K562 (cell line): ENCODE results near the gene TAS2R14. TPM values are rescaled to one million over a fixed set of nuclear protein-coding genes. Genes with fewer than 3 reads are reported as not detected.

Experiments
- ATAC-seq: fragments of 200-7000 bp; cut with Tn5 transposase; 3 replicates; pipeline ENCODE4 v1.9.1; 2020; ENCODE audit warnings: moderate library complexity
- BruUV-seq: library from RNA; stranded (reverse); fragments of 400-500 nt; replicated peaks from 2 replicates; lab custom pipeline; 2021; lab: Mats Ljungman, UMichigan
- CTCF ChIA-PET: fragments of 300-600 bp; formaldehyde crosslinking; extraction: SDS; loops from one replicate; lab custom pipeline; 2021; ENCODE audit warnings: low intra/inter-chr PET ratio; lab: Yijun Ruan, JAX
- POLR2A ChIA-PET: fragments of 300-600, 350-650 bp; sonication (Branson Sonifier 250); formaldehyde crosslinking; extraction: SDS; loops from one replicate; lab custom pipeline; 2021; ENCODE audit warnings: antibody characterized with exemption, inconsistent platforms; lab: Yijun Ruan, JAX
- DNase-seq, 4 experiments: peaks; one replicate each; pipeline versions ENCODE4 v3.0.0 to v3.0.0-alpha.2; 2011 to 2018; ENCODE audit warnings: low spot score in 3 of 4, mixed read lengths in 3 of 4; ENCODE audit errors: extremely low read depth in 1 of 4
- FAIRE-seq: peaks from 2 replicates; lab custom pipeline; 2011; peaks lifted over from hg19 to GRCh38; lab: Jason Lieb, UNC
- H2AFZ ChIP-seq: 2 replicates; pipeline ENCODE4 v1.6.0; 2011; ENCODE audit warnings: low read depth, low read length, control low read depth, inconsistent platforms
- H3K27ac ChIP-seq: fragments of 200-600 bp; 3 replicates; pipeline ENCODE4 v1.8.0; 2011; ENCODE audit warnings: low read depth, mild to moderate bottlenecking, control low read depth, inconsistent platforms, low read length, moderate library complexity, mixed read lengths; ENCODE audit errors: extremely low read depth
- H3K27me3 ChIP-seq, 2 experiments: fragments of 300-600 bp in 1 of 2; 2 replicates in 1 of 2; 3 replicates in 1 of 2; pipeline versions ENCODE4 v1.6.0 to v1.8.0; 2011; ENCODE audit warnings: inconsistent platforms in 2 of 2, low read length in 2 of 2, mild to moderate bottlenecking in 1 of 2, mixed read lengths in 1 of 2, moderate library complexity in 1 of 2; ENCODE audit not compliant: control insufficient read depth in 2 of 2, insufficient read depth in 2 of 2
- H3K36me3 ChIP-seq: fragments of 300-600 bp; 3 replicates; pipeline ENCODE4 v1.8.0; 2011; ENCODE audit warnings: mild to moderate bottlenecking, low read length, inconsistent platforms; ENCODE audit not compliant: control insufficient read depth, insufficient read depth
- H3K4me1 ChIP-seq, 2 experiments: fragments of 200-600 bp in 1 of 2; replicated peaks in 1 of 2; 2 replicates in 1 of 2; 3 replicates in 1 of 2; pipeline versions ENCODE4 v1.5.1 to v1.8.0; 2011; ENCODE audit warnings: inconsistent platforms in 2 of 2, low read length in 2 of 2, mild to moderate bottlenecking in 1 of 2, mixed read lengths in 1 of 2, moderate library complexity in 1 of 2; ENCODE audit not compliant: control insufficient read depth in 2 of 2, insufficient read depth in 2 of 2
- H3K4me2 ChIP-seq: 2 replicates; pipeline ENCODE4 v1.6.1; 2011; ENCODE audit warnings: low read length, control low read depth, inconsistent platforms, mixed read lengths; ENCODE audit not compliant: insufficient read depth
- H3K4me3 ChIP-seq: fragments of 200-600 bp; sonication (generic), shearing (Covaris generic); 2 replicates; pipeline ENCODE4 v1.5.1; 2016; ENCODE audit warnings: control low read depth, inconsistent platforms
- H3K79me2 ChIP-seq: fragments of 200-600 bp; 3 replicates; pipeline ENCODE4 v1.8.0; 2011; ENCODE audit warnings: low read length, inconsistent platforms; ENCODE audit not compliant: control insufficient read depth, insufficient read depth
- H3K9ac ChIP-seq, 2 experiments: 2 replicates each; pipeline versions ENCODE4 v1.6.0 to v1.6.1; 2011; ENCODE audit warnings: low read depth in 2 of 2, low read length in 2 of 2, control low read depth in 1 of 2, inconsistent platforms in 1 of 2, mild to moderate bottlenecking in 1 of 2, mixed read lengths in 1 of 2; ENCODE audit not compliant: insufficient read depth in 1 of 2
- H3K9me1 ChIP-seq: one replicate; pipeline ENCODE4 v1.6.0; 2011; ENCODE audit warnings: inconsistent platforms, mild to moderate bottlenecking, low read length, moderate library complexity; ENCODE audit not compliant: control insufficient read depth, insufficient read depth
- H3K9me3 ChIP-seq: replicated peaks from 2 replicates; pipeline ENCODE4 v1.5.1; 2011; ENCODE audit warnings: low read depth, low read length, inconsistent platforms; ENCODE audit not compliant: control insufficient read depth, insufficient read depth
- H4K20me1 ChIP-seq: replicated peaks from 2 replicates; pipeline ENCODE4 v1.6.1; 2011; ENCODE audit warnings: low read length, inconsistent platforms, mixed read lengths; ENCODE audit not compliant: control insufficient read depth, insufficient read depth
- ARID2 ChIP-seq: fragments of 450-650 bp; IDR thresholded peaks from 2 replicates; pipeline ENCODE4 v1.6.1; 2017; ENCODE audit warnings: antibody characterized with exemption, mild to moderate bottlenecking
- BMI1 ChIP-seq: fragments of 150-350 bp; IDR thresholded peaks from 2 replicates; pipeline ENCODE4 v1.6.1; 2014; ENCODE audit warnings: low read length
- CBX8 ChIP-seq: fragments of 200-600 bp; sonication (generic); IDR thresholded peaks from 2 replicates; pipeline ENCODE4 v1.6.1; 2012; ENCODE audit warnings: borderline replicate concordance, mixed run types, low read depth, mild to moderate bottlenecking, moderate library complexity, mixed read lengths, low read length, control low read depth, inconsistent platforms; ENCODE audit not compliant: poor library complexity, severe bottlenecking; ENCODE audit errors: extremely low read depth
- CREB1 ChIP-seq, 2 experiments: sonication (generic) in 1 of 2; formaldehyde crosslinking in 1 of 2; IDR thresholded peaks; 2 replicates each; pipeline versions ENCODE4 v1.6.1 to v1.8.0; 2012 to 2022; ENCODE audit warnings: inconsistent platforms in 1 of 2, mild to moderate bottlenecking in 1 of 2, missing genetic modification reagents in 1 of 2, moderate library complexity in 1 of 2
- CXXC5 ChIP-seq: fragments of 250-450 bp; sonication (Bioruptor Pico); IDR thresholded peaks from 2 replicates; pipeline ENCODE4 v1.8.0; 2022; ENCODE audit warnings: inconsistent platforms, mild to moderate bottlenecking, moderate library complexity
- NCOA6 ChIP-seq: fragments of 450-650 bp; IDR thresholded peaks from 2 replicates; pipeline ENCODE4 v1.6.1; 2017; ENCODE audit warnings: mild to moderate bottlenecking
- NUFIP1 ChIP-seq: fragments of 450-650 bp; IDR thresholded peaks from 2 replicates; pipeline ENCODE4 v1.6.1; 2018; ENCODE audit not compliant: partially characterized antibody
- PKNOX1 ChIP-seq: fragments of 450-650 bp; IDR thresholded peaks from 2 replicates; pipeline ENCODE4 v1.6.1; 2016
- RFX7 ChIP-seq: fragments of 250-450 bp; sonication (Bioruptor Pico); IDR thresholded peaks from 2 replicates; pipeline ENCODE4 v1.5.1; 2021; ENCODE audit warnings: mild to moderate bottlenecking
- SRSF7 ChIP-seq: fragments of 200-400 bp; formaldehyde crosslinking; optimal IDR thresholded peaks from 2 replicates; pipeline ENCODE3; 2017; ENCODE audit warnings: mild to moderate bottlenecking, low read depth, low read length
- ZNF124 ChIP-seq: sonication (generic); formaldehyde crosslinking; IDR thresholded peaks from 2 replicates; pipeline ENCODE4 v1.8.1; 2022; ENCODE audit warnings: missing genetic modification reagents
- ZNF143 ChIP-seq: sonication (generic); formaldehyde crosslinking; IDR thresholded peaks from 2 replicates; pipeline ENCODE4 v1.9.0; 2022; ENCODE audit warnings: mild to moderate bottlenecking, missing genetic modification reagents
- ZSCAN29 ChIP-seq: fragments of 450-650 bp; IDR thresholded peaks from 2 replicates; pipeline ENCODE4 v1.6.1; 2017
- WGBS: fragments of 100-300 bp; shearing (Covaris generic); methylation state at CpG from one replicate; pipeline ENCODE4 v1.1.6; 2016; ENCODE audit warnings: low coverage, mixed read lengths; ENCODE audit not compliant: insufficient coverage; ENCODE audit errors: missing lambda C conversion rate; 5-methylcytosine and 5-hydroxymethylcytosine counted together
- in situ Hi-C: fragments of 300-500 bp; cut with MboI; formaldehyde crosslinking; loops from 4 replicates; pipeline ENCODE4 v1.15.0; 2018; ENCODE audit warnings: inconsistent platforms, mixed read lengths
- intact Hi-C: fragments of 100-400 bp; cut with micrococcal nuclease; formaldehyde crosslinking; loops from 2 replicates; pipeline ENCODE4 v1.14.2; 2022
- polyA plus RNA-seq, 8 experiments: library from polyadenylated mRNA; depleted of rRNA in 4 of 8; stranded (reverse) in 5 of 8; unstranded in 3 of 8; fragments of >200 nt; fragmentation: Nextera tagmentation in 2 of 8; fragmentation: Illumina TruSeq in 1 of 8; extraction: Ambion mirVana in 2 of 8; extraction: Trizol in 1 of 8; gene quantifications; 2 replicates each; pipeline versions ENCODE4 v1.2.1 to v1.2.3, GENCODE V29; 2011 to 2014; ENCODE audit warnings: inconsistent platforms in 1 of 8, missing spikeins in 1 of 8
- total RNA-seq, 7 experiments: library from RNA; depleted of rRNA in 6 of 7; stranded (reverse); fragments of >200 nt in 6 of 7; fragmentation: Illumina TruSeq in 2 of 7; extraction: Trizol in 2 of 7; gene quantifications; 2 replicates each; pipeline versions ENCODE4 v1.2.1 to v1.2.3, GENCODE V29; 2011 to 2021; ENCODE audit warnings: low replicate concordance in 1 of 7
- TF ChIP-seq, protein P1 (sequence below): fragments of 250-450 bp; sonication (Bioruptor Pico); IDR thresholded peaks from 2 replicates; pipeline ENCODE4 v1.9.0; 2021; ENCODE audit warnings: mild to moderate bottlenecking, inconsistent platforms

The TAS2R14 gene
- total and polyA plus RNA-seq, 9 of the 15 experiments (the other 6 are each of a cell fraction or from before 2014, with no cell fraction given) = 1.2 to 4.2 (median 2.4) TPM

DNA sequence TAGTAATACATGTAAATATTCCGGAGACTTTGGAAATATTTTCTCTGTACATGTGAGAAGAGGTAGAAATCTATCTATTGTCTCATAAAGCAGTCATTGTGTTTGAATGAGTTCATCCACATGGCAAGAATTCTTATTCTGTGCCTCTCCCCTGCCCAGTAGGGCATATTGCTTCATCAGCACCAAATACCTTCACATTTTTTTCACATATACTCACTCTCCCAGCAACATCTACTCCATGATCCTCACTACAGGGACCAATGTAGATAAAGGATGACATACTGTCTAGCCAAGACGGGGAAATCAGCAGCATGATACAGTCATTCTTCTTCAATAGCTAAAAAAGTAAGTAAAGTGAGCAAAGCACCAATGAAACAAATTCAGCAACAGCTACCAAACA, 1.3 kb upstream of the TAS2R14 start:
- H3K79me2 ChIP-seq = no peaks in the 10 kb centered on the region
- H3K27ac ChIP-seq = no peak overlapping the region
- H3K9me1 ChIP-seq = no peaks in the 10 kb centered on the region
- no peak for ATAC-seq
- CTCF ChIA-PET = no interaction called here
- H2AFZ ChIP-seq = no peak overlapping the region
- no peak for TF ChIP-seq CBX8
- TF ChIP-seq ARID2 = no peak
- TF ChIP-seq, protein P1, sequence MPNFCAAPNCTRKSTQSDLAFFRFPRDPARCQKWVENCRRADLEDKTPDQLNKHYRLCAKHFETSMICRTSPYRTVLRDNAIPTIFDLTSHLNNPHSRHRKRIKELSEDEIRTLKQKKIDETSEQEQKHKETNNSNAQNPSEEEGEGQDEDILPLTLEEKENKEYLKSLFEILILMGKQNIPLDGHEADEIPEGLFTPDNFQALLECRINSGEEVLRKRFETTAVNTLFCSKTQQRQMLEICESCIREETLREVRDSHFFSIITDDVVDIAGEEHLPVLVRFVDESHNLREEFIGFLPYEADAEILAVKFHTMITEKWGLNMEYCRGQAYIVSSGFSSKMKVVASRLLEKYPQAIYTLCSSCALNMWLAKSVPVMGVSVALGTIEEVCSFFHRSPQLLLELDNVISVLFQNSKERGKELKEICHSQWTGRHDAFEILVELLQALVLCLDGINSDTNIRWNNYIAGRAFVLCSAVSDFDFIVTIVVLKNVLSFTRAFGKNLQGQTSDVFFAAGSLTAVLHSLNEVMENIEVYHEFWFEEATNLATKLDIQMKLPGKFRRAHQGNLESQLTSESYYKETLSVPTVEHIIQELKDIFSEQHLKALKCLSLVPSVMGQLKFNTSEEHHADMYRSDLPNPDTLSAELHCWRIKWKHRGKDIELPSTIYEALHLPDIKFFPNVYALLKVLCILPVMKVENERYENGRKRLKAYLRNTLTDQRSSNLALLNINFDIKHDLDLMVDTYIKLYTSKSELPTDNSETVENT = no peak
- no peak for TF ChIP-seq RFX7 (CRISPR knock-in tag)
- no peak for TF ChIP-seq NUFIP1
- TF ChIP-seq ZNF124 (CRISPR knock-in tag) = no peak
- no peak for TF ChIP-seq PKNOX1
- no peak for TF ChIP-seq CREB1 (IDR thresholded peaks at IDR 0.05)
- TF ChIP-seq CREB1 (CRISPR knock-in tag; IDR thresholded peaks at IDR 0.05) = no peak
- TF ChIP-seq NCOA6 = no peak
- no peak for TF ChIP-seq CXXC5 (CRISPR knock-in tag)
- no peak for TF ChIP-seq ZNF143 (CRISPR knock-in tag)
- TF ChIP-seq SRSF7 = no peak
- TF ChIP-seq BMI1 = no peak
- TF ChIP-seq ZSCAN29 = no peak
- H3K4me3 ChIP-seq = no peak overlapping the region
- H3K9ac ChIP-seq = no peak overlapping the region
- H3K4me2 ChIP-seq = no peak overlapping the region
- peaks cover 0 to 7% of the 10 kb centered on the region in 2 experiments; a peak in 2 of 5 replicates for H3K4me1 ChIP-seq
- DNase-seq = no peak
- no peaks in the 10 kb centered on the region for H3K9me3 ChIP-seq
- BruUV-seq = no TSS peak
- WGBS = 78% methylated on average over 2 of the region's 2 CpGs
- POLR2A ChIA-PET = no interaction called here
- H3K27me3 ChIP-seq = no peaks in the 10 kb centered on the region
- intact Hi-C loops (no loop called here), in situ Hi-C loops (no loop called here)
- FAIRE-seq = no peak
- H3K36me3 ChIP-seq = no peaks in the 10 kb centered on the region
- H4K20me1 ChIP-seq = no peaks in the 10 kb centered on the region
